Natural killer cell (primary cell): Measurements from ENCODE around the gene RAD50. TPM values are rescaled to one million over a fixed set of nuclear protein-coding genes. Genes with fewer than 3 reads are reported as not detected.

Experiments used
- ATAC-seq, 3 donors: fragments of 150-1000 bp in 2 of 3; fragments of 200-7000 bp in 1 of 3; cut with Tn5 transposase; 1 replicate in 1 of 3; 2 replicates in 2 of 3; pipeline ENCODE4 v1.10.0; 2021; ENCODE audit warnings: mild to moderate bottlenecking in 2 of 3, moderate library complexity in 2 of 3
- DNase-seq, 2 donors: peaks; one replicate each; pipeline versions ENCODE4 v3.0.0 to v3.0.0-alpha.2; 2013 to 2021; ENCODE audit warnings: mixed read lengths in 1 of 2
- H3K27ac ChIP-seq: one replicate; pipeline ENCODE4 v1.5.1; 2013; ENCODE audit warnings: mild to moderate bottlenecking, low read length
- H3K27me3 ChIP-seq: one replicate; pipeline ENCODE4 v1.6.1; 2013; ENCODE audit warnings: low read length; ENCODE audit not compliant: control insufficient read depth, insufficient read depth
- H3K36me3 ChIP-seq: one replicate; pipeline ENCODE4 v1.6.1; 2013; ENCODE audit warnings: low read length; ENCODE audit not compliant: control insufficient read depth, insufficient read depth
- H3K4me1 ChIP-seq: one replicate; pipeline ENCODE4 v1.6.1; 2013; ENCODE audit warnings: low read length; ENCODE audit not compliant: control insufficient read depth, insufficient read depth
- H3K4me3 ChIP-seq: one replicate; pipeline ENCODE4 v1.5.1; 2013; ENCODE audit warnings: low read length
- H3K9me3 ChIP-seq: one replicate; pipeline ENCODE4 v1.6.1; 2013; ENCODE audit warnings: low read length; ENCODE audit not compliant: control insufficient read depth, insufficient read depth
- H3K27ac Mint-ChIP-seq, 2 donors: one replicate each; pipeline ENCODE4 v1.8.0; 2022; ENCODE audit warnings: mild to moderate bottlenecking in 2 of 2, mixed read lengths in 2 of 2, moderate library complexity in 1 of 2
- H3K27me3 Mint-ChIP-seq, 2 donors: one replicate each; pipeline ENCODE4 v1.8.0; 2022; ENCODE audit warnings: low read depth in 2 of 2, mixed read lengths in 2 of 2
- H3K36me3 Mint-ChIP-seq: one replicate; pipeline ENCODE4 v1.8.0; 2022; ENCODE audit warnings: mixed read lengths
- H3K4me1 Mint-ChIP-seq, 2 donors: one replicate each; pipeline ENCODE4 v1.8.0; 2022; ENCODE audit warnings: mixed read lengths in 2 of 2
- H3K4me3 Mint-ChIP-seq: one replicate; pipeline ENCODE4 v1.8.0; 2022; ENCODE audit warnings: mild to moderate bottlenecking, moderate library complexity, mixed read lengths
- H3K9me3 Mint-ChIP-seq, 2 donors: one replicate each; pipeline ENCODE4 v1.8.0; 2022; ENCODE audit warnings: mixed read lengths in 2 of 2
- WGBS: methylation state at CpG from one replicate; pipeline ENCODE4 v1.1.7; 2013; ENCODE audit warnings: missing lambda C conversion rate; ENCODE audit not compliant: insufficient coverage; 5-methylcytosine and 5-hydroxymethylcytosine counted together
- intact Hi-C: fragments of 100-400 bp; cut with micrococcal nuclease; formaldehyde crosslinking; loops from one replicate; pipeline ENCODE4 v1.14.2; 2022
- total RNA-seq, 4 donors: library from RNA; stranded (reverse); fragments of 120-200 nt in 1 of 4; gene quantifications; one replicate each; pipeline versions ENCODE4 v1.2.3 to v1.2.4, GENCODE V29; 2013 to 2022
- TF ChIP-seq, protein P1 (sequence below): fragments of 200-600 bp; IDR thresholded peaks from one replicate; pipeline ENCODE4 v1.8.0; 2022; ENCODE audit warnings: antibody characterized with exemption

RAD50 gene
- total RNA-seq, 3 donors from 2014 or later (not counting 1 experiment from before 2014, with no cell fraction given) = 21.0 to 31.2 (median 27.5) TPM

DNA sequence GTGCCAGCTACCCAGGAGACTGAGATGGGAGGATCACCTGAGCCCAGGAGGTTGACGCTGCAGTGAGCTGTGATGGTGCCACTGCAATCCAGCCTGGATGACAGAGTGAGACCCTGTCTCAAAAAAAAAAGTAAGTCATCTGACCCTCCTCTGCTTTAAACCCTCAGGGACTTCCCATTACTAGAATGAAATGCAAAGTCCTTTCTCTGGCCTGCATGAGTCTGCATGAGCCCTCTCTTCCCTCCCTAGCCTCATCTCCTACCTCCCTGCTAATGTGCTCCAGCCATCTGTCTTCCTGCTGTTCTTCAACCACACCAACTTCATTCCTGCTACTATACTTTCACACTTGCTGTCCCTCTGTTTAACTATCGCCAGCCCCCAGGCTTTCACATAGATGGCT lies 28.8 kb upstream of the RAD50 start:
- whole genome bisulfite sequencing = 96% methylated on average over 2 of the region's 2 CpGs

DNA sequence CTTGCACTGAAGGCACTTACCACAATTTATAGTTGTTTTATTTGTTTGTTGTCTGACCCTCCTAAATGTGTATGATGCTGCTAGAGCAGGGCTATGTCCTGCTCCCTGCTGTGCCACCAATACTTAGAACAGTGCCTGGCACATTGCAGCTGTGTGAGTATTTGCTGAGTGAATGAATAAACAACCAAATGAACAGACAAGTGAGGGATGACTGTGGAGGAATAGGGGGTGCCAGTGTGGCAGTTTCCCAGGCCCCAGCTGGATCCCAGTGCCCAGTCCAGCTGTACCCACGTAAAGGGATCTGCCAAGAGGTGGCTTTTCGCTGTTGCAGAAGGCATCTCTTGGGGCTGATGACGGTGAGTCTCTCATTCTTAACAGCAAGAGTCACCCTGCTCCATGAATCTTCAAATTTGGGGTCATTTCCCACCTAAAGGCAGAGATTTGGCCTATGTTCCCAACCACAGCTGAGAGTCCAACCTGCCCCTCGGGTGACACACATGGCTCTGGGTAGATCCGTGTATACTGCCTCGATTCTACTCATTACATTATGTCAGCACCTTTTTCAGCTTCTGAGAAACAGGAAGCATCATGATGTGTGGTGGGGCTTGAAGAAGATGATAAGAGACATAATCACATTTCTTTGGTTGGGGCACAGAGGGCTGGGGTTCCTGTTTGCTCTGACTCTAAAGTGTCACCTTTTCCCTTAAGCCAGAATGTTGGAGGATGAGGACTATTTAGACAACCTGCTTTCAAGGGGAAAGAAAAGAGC lies 27.7 kb upstream of the RAD50 start:
- no peak overlapping the region for H3K27ac Mint-ChIP-seq
- H3K4me3 ChIP-seq = no peak overlapping the region
- H3K36me3 ChIP-seq = no peaks in the 10 kb centered on the region
- H3K4me3 Mint-ChIP-seq = no peak overlapping the region
- H3K9me3 ChIP-seq = no peaks in the 10 kb centered on the region
- TF ChIP-seq, protein P1, sequence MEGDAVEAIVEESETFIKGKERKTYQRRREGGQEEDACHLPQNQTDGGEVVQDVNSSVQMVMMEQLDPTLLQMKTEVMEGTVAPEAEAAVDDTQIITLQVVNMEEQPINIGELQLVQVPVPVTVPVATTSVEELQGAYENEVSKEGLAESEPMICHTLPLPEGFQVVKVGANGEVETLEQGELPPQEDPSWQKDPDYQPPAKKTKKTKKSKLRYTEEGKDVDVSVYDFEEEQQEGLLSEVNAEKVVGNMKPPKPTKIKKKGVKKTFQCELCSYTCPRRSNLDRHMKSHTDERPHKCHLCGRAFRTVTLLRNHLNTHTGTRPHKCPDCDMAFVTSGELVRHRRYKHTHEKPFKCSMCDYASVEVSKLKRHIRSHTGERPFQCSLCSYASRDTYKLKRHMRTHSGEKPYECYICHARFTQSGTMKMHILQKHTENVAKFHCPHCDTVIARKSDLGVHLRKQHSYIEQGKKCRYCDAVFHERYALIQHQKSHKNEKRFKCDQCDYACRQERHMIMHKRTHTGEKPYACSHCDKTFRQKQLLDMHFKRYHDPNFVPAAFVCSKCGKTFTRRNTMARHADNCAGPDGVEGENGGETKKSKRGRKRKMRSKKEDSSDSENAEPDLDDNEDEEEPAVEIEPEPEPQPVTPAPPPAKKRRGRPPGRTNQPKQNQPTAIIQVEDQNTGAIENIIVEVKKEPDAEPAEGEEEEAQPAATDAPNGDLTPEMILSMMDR = no peak
- peaks cover 6 to 27% of the 10 kb centered on the region in 2 donors for H3K4me1 Mint-ChIP-seq
- H3K27me3 Mint-ChIP-seq = no peaks in the 10 kb centered on the region
- intact Hi-C loops = loop anchor here (5.0 kb wide), 1 partner anchor 293 kb away; no protein-coding TSS in a partner anchor
- no peaks in the 10 kb centered on the region for H3K9me3 Mint-ChIP-seq
- H3K27me3 ChIP-seq = no peaks in the 10 kb centered on the region
- DNase-seq = peak in 1 of 2 donors; percentile 21
- peaks cover 17% of the 10 kb centered on the region for H3K4me1 ChIP-seq
- no peak overlapping the region for H3K27ac ChIP-seq
- H3K36me3 Mint-ChIP-seq = no peaks in the 10 kb centered on the region
- WGBS = 42% methylated on average over 5 of the region's 6 CpGs
- ATAC-seq = peak in 2 of 3 donors; percentile 41 to 70

More for the DNA sequence above, 28.8 kb upstream of the RAD50 start:
- intact Hi-C loops = loop anchor here (5.0 kb wide), 1 partner anchor 294 kb away; no protein-coding TSS in a partner anchor
- Histone ChIP-seq H3K9me3 (no peaks in the 10 kb centered on the region), H3K27me3 (no peaks in the 10 kb centered on the region), H3K36me3 (no peaks in the 10 kb centered on the region), H3K27ac (no peak overlapping the region), H3K4me3 (no peak overlapping the region), H3K4me1 (peaks cover 17% of the 10 kb centered on the region)
- H3K4me1 Mint-ChIP-seq = peaks cover 6 to 27% of the 10 kb centered on the region in 2 donors
- no peaks in the 10 kb centered on the region for H3K9me3 Mint-ChIP-seq
- H3K36me3 Mint-ChIP-seq = no peaks in the 10 kb centered on the region
- ATAC-seq (no peak), DNase-seq (no peak)
- TF ChIP-seq, protein P1 = no peak
- no peak overlapping the region for H3K27ac Mint-ChIP-seq
- no peaks in the 10 kb centered on the region for H3K27me3 Mint-ChIP-seq
- no peak overlapping the region for H3K4me3 Mint-ChIP-seq

DNA sequence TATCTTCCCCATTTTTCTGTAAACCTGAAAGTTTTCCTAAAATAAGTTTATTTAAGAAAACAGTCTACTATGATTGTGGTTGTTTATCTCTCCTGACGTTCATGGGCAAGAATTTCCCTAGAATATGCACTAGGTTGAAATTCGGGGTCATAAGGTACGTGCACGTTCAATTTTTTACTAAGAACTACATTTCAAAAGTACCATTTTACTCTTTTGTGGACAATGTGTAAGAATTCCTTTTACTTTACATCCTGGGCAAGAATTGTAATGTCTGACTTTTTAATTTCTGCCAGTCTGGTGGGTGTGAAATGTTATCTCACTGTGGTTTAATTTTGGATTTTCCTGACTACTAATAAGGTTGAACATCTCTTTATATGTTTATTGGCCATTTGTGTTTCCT lies 25.8 kb upstream of the RAD50 start:
- Mint-ChIP-seq H3K36me3 (no peaks in the 10 kb centered on the region), H3K27ac (no peak overlapping the region), H3K27me3 (peaks cover 0 to 4% of the 10 kb centered on the region in 2 donors), H3K4me3 (no peak overlapping the region), H3K9me3 (no peaks in the 10 kb centered on the region), H3K4me1 (peaks cover 6 to 20% of the 10 kb centered on the region in 2 donors)
- no peak for DNase-seq
- Histone ChIP-seq H3K4me3 (no peak overlapping the region), H3K27ac (no peak overlapping the region), H3K36me3 (no peaks in the 10 kb centered on the region), H3K27me3 (no peaks in the 10 kb centered on the region), H3K4me1 (peaks cover 11% of the 10 kb centered on the region), H3K9me3 (no peaks in the 10 kb centered on the region)
- WGBS = no CpG with 5 or more reads among the region's 4 CpGs
- intact Hi-C loops = no loop called here
- ATAC-seq = no peak
- TF ChIP-seq, protein P1 = no peak
